ENCODE data around the gene ARL15. TPM values are rescaled to one million over a fixed set of nuclear protein-coding genes. Genes with fewer than 3 reads are reported as not detected.

The ARL15 gene
- total RNA-seq, 1 experiment from 2014 or later, result 13.0 TPM

DNA sequence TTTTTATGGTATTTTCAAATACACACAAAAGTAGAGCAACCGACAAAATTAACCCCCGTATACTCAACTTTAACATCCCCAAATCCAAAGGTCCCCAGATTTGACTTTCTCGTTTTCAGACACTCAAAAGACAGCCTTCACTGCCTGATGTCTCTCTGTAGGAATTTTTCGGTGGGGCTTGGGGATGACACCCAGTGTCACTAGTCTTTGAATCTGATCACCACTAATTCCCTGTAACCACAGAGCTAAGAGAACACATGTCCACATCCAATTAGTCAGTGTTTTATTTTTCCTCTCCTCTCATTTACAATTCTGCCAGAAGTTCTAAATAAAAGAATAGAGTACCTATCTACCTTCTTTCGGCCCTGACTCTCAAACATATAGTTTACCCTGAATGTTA is 324.6 kb downstream of the ARL15 start:
- H3K4me1 Mint-ChIP-seq, result peaks cover 33 to 37% of the 10 kb centered on the region in 2 experiments
- no peak overlapping the region for H4K8ac ChIP-seq (replicated peaks; ENCODE audit: insufficient read length, low read depth, low read length)
- no peak overlapping the region for H3K9ac ChIP-seq (ENCODE audit: extremely low read depth, insufficient read length, low read length)
- no peak overlapping the region for H3T11ph ChIP-seq (ENCODE audit: low read length)
- no peak overlapping the region for H3K18ac ChIP-seq (ENCODE audit: insufficient read length, low read depth, low read length)
- peaks cover 4 to 7% (median 6%) of the 10 kb centered on the region in 3 experiments; a peak in 5 of 7 replicates for H3K36me3 Mint-ChIP-seq (ENCODE audit: insufficient read depth in 1 of 3, low read depth in 3 of 3)
- H3K27me3 ChIP-seq (ENCODE audit: insufficient read depth, low read length), result no peaks in the 10 kb centered on the region
- no peak overlapping the region for H2AFZ ChIP-seq (ENCODE audit: low read length)
- H2BK5ac ChIP-seq (ENCODE audit: insufficient read length, low read length), result no peak overlapping the region
- no peaks in the 10 kb centered on the region for H4K20me1 ChIP-seq (ENCODE audit: control insufficient read depth, insufficient read depth, insufficient read length)
- no peaks in the 10 kb centered on the region for H3K79me2 ChIP-seq (ENCODE audit: insufficient read depth, low read length)
- no peak overlapping the region for H3K27ac ChIP-seq (ENCODE audit: insufficient read length, low read depth, low read length)
- H3K23me2 ChIP-seq (ENCODE audit: insufficient read length, low read depth, low read length, poor library complexity, severe bottlenecking), result no peaks in the 10 kb centered on the region
- 100% methylated on average over 1 of the region's 5 CpGs for WGBS (ENCODE audit: extremely low coverage, insufficient read length, low lambda C conversion rate)
- peaks cover 0 to 2% of the 10 kb centered on the region in 2 experiments; a peak in 3 of 5 replicates for H3K9me3 Mint-ChIP-seq
- H3K4me1 ChIP-seq (ENCODE audit: insufficient read depth, low read length), result peaks cover 9% of the 10 kb centered on the region; the same call in 1 of the 2 replicates
- H3K14ac ChIP-seq (ENCODE audit: insufficient read depth, low read length), result no peak overlapping the region
- no peak for DNase-seq
- H2AK5ac ChIP-seq (ENCODE audit: insufficient read length, low read length), result no peak overlapping the region
- H3K9me3 ChIP-seq (ENCODE audit: control insufficient read depth, low read depth, low read length), result no peaks in the 10 kb centered on the region
- H4K5ac ChIP-seq (ENCODE audit: insufficient read length, low read depth, low read length), result no peak overlapping the region
- no peak overlapping the region for H3K4me3 Mint-ChIP-seq
- no peak overlapping the region for H2BK15ac ChIP-seq (ENCODE audit: low read depth, low read length)
- no peak overlapping the region for H3K56ac ChIP-seq (ENCODE audit: insufficient read length, low read depth, low read length)
- TF ChIP-seq, protein P1, sequence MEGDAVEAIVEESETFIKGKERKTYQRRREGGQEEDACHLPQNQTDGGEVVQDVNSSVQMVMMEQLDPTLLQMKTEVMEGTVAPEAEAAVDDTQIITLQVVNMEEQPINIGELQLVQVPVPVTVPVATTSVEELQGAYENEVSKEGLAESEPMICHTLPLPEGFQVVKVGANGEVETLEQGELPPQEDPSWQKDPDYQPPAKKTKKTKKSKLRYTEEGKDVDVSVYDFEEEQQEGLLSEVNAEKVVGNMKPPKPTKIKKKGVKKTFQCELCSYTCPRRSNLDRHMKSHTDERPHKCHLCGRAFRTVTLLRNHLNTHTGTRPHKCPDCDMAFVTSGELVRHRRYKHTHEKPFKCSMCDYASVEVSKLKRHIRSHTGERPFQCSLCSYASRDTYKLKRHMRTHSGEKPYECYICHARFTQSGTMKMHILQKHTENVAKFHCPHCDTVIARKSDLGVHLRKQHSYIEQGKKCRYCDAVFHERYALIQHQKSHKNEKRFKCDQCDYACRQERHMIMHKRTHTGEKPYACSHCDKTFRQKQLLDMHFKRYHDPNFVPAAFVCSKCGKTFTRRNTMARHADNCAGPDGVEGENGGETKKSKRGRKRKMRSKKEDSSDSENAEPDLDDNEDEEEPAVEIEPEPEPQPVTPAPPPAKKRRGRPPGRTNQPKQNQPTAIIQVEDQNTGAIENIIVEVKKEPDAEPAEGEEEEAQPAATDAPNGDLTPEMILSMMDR (conservative IDR thresholded peaks at IDR 0.05), result no peak
- H3K27me3 Mint-ChIP-seq (ENCODE audit: low read depth), result no peaks in the 10 kb centered on the region
- H3K4me2 ChIP-seq (ENCODE audit: insufficient read depth, insufficient read length, low read length), result no peak overlapping the region
- H3K27ac Mint-ChIP-seq, result peak overlapping the region in 1 of 3 experiments; percentile 62; a peak in 2 of 7 replicates
- no peak overlapping the region for H3K4ac ChIP-seq (ENCODE audit: low read depth, low read length)
- H2BK20ac ChIP-seq (ENCODE audit: low read depth, low read length, poor library complexity, severe bottlenecking), result no peak overlapping the region
- H2BK120ac ChIP-seq (ENCODE audit: low read depth, low read length, poor library complexity, severe bottlenecking), result no peak overlapping the region
- no peak overlapping the region for H2BK12ac ChIP-seq (ENCODE audit: insufficient read length, low read depth, low read length)
- no peak overlapping the region for H3K23ac ChIP-seq (ENCODE audit: insufficient read length, low read depth, low read length)
- H3K79me1 ChIP-seq (ENCODE audit: insufficient read depth, low read depth, low read length, poor library complexity, severe bottlenecking), result no peaks in the 10 kb centered on the region
- no peak overlapping the region for H4K91ac ChIP-seq (ENCODE audit: insufficient read length, low read depth, low read length)
